SIG-M5 treated with dmso at 0.1 percent for 504 hours (cell line): ENCODE measurements around the gene PRICKLE3.
"Not testable (repeated sequence)": the region's sequence is repeated elsewhere in the genome, so short reads cannot be mapped to it uniquely, and the experiment has no call there.

Experiments
- DNase-seq: peaks from one replicate; lab custom pipeline; 2025; ENCODE audit not compliant: unreplicated experiment; lab: John Stamatoyannopoulos, UW

The PRICKLE3 gene

DNA sequence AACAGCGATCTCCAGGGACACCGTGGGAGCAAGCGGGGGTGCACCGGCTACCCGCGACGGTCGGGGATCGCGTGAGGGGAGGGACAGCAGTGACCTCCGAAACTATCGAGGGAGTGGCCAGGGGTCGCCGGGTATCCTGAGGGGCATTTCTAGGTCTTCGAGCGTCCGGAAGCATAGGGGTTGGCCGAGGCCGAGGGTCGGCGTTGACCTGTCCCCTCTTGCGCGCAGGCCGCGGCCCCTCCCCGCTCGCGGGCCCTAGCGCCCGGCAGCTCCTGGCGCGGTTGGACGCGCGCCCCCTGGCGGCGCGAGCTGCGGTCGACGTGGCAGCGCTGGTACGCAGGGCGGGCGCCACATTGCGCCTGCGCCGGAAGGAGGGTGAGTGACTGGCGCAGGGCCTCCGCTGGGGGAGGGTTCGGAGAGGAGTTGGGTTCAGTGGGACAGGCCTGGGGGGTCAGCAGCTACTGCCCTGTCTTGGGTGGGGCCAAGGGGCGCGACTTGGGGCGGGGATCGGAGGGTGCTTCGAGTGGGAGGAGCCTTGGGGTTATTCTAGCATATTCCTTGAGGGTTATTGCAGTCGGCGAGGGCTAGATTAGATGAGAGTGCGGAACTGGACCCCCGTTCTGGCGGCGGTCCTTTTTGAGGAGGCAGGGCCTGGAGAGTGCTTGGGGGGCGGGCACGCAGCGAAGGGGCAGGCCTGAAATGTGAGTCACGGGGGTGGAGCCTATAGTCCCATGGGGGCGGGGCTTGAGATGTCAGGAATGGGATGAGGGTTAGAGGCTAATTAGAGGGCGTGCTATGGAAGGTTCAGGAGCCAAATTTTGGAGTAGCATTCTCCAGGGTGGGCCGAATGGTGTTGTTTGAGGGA lies 22.4 kb downstream of the PRICKLE3 start:
- DNase-seq: peak; percentile 76

DNA sequence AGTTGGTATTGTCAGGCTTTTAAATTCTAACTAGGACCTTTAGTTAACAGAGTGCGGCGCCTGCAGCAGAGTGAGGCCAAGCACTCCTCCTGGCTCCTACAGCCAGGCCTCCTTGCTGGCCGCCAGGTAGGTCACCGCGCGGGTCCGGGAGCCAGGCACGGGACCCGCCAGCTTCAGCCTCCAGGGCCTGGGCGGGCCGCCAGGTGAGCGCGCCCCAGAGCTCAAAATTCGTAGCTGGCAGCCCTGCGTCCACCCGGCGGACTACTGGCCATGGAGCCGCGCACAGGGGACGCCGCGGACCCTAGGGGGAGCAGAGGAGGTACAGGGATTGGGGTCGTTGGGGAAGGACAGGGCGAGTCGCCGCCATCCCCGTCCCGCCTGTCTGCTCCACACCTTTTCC lies 23.6 kb downstream of the PRICKLE3 start, which contains the start of gene MAGIX:
Gene MAGIX, plus strand, starts transcription at position 139 of the 400 bp plus-strand sequence. Its CDS starts 132 bp downstream, at position 271.
- no peak for DNase-seq

DNA sequence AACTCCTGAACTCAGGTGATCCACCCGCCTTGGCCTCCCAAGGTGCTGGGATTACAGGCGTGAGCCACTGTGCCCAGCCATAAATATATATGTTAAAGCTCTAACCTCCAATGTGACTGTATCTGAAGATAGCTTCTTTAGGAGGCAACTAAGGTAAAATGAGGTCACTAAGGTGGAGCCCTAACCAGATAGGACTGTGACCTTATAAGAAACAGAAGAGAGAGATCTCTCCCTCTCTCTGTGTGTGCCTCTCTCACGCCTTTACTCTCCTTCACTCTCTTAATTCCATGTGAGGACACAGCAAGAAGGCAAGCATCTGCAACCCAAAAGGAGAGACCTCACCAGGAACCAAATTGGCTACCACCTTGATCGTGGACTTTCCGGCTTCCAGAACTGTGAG lies 24.5 kb downstream of the PRICKLE3 start:
- DNase-seq: no peak

DNA sequence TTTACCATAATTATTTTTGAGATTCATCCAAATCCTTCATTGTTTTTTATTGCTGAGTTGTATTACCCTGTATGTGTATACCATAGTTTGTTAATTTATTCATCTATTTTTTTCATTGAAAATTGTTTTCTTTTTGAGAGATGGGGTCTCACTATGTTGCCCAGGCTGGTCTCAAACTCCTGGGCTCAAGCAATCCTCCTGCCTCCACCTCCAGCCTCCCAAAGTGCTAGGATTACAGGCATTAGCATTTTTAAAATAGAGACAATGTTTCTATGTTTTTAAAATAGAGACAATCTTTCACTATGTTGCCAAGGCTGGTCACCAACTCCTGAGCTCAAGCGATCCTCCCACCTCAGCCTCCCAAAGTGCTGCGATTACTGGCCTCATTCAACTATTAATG lies 25.3 kb downstream of the PRICKLE3 start:
- DNase-seq: no peak

DNA sequence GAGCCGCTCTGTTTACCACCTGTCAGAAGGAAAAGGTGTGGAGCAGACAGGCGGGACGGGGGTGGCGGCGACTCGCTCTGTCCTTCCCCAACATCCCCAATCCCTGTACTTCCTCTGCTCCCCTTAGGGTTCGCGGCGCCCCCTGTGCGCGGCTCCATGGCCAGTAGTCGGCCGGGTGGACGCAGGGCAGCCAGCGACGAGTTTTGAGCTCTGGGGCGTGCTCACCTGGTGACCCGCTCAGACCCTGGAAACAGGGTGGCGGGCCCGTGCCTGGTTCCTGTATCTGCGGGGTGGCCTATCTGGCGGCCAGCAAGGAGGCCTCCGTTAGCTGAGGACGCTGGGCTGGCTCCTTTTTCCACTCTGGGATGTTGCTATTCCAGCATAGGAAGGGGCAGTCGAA lies 29.0 kb downstream of the PRICKLE3 start:
- no peak for DNase-seq

DNA sequence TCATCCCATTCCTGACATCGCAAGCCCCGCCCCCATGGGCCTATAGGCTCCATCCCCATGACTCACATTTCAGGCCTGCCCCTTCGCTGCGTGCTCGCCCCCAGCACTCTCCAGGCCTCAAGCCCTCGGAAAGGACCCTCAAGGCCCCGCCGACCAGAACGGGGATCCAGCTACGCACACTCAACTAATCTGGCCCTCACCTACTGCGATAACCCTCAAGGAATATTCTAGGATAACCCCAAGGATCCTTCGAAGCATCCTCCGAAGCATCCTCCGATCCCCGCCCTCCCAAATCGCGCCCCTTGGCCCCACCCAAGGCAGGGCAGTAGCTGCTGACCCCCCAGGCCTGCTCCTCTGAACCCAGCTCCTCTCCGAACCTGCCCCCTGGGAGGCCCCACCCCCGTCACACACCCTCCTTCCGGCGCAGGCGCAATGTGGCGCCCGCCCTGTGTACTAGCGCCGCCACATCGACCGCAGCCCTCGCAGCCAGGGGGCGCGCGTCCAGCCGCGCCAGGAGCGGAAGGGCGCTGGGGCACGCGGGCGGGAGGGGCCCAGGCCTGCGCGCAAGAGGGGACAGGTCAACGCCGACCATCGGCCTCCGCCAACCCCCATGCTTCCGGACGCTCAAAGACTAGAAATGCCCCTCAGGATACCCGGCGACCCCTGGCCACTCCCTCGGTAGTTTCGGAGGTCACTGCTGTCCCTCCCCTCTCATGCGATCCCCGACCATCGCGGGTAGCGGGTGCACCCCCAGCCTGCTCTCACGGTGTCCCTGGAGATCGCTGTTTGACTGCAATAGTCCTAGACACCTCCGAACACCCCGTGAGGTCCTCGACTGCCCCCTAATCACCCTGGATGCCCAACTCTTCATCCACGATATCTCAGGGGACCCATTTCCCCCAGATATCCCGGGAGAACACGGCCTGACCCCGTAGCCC lies 30.0 kb downstream of the PRICKLE3 start:
- DNase-seq: peak; percentile 67

DNA sequence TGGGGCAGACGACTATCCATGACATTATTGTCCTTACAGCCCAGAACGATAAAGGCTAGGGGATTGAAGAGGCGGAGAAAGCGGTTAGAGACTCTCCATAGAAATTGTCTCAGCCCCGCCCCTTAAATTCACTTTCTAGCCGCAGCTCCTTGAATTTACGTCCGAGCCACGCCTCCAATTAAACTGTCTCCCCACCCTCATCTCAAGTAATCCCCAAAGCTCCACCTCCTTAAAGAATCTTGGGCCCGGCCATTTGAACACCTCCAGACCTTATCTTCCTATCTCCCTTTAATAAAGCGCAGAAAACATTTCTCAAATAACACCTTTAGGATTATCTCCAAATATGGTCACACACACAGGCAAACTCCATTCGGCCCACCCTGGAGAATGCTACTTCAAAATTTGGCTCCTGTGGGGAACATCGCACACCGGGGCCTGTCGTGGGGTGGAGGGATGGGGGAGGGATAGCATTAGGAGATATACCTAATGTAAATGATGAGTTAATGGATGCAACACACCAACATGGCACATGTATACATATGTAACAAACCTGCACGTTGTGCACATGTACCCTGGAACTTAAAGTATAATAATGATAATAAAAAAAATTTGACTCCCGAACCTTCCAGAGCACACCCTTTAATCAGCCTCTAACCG lies 30.8 kb downstream of the PRICKLE3 start:
- peak; percentile 40 for DNase-seq

DNA sequence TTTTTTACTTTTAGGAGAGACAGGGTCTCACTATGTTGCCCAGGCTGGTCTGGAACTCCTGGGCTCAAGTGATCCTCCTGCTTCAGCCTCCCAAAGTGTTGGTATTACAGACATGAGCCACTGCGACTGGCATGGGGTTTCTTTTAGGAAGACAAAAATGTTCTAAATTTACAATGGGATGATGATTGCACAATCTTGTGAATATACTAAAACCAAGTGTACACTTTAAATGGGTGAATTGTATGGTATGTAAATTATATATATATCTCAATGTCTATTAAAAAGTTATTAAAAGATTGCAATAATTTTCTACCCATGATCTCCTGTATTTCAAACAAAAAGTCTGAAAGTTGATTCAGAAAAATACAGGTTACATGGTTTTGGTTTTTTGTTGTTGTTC lies 32.7 kb downstream of the PRICKLE3 start:
- DNase-seq: no peak

DNA sequence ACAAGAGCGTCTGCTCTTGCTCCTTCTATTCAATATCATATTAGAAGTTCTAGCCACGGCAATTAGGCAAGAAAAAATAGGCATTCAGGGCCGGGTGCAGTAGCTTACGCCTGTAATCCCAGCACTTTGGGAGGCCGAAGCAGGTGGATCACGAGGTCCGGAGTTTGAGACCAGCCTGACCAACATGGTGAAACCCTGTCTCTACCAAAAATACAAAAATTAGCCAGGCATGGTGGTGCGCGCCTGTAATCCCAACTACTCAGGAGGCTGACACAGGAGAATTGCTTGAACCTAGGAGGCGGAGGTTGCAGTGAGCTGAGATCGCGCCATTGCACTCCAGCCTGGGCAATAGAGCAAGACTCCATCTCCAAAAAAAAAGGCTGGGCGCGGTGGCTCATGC lies 36.9 kb downstream of the PRICKLE3 start:
- not testable (repeated sequence) for DNase-seq

DNA sequence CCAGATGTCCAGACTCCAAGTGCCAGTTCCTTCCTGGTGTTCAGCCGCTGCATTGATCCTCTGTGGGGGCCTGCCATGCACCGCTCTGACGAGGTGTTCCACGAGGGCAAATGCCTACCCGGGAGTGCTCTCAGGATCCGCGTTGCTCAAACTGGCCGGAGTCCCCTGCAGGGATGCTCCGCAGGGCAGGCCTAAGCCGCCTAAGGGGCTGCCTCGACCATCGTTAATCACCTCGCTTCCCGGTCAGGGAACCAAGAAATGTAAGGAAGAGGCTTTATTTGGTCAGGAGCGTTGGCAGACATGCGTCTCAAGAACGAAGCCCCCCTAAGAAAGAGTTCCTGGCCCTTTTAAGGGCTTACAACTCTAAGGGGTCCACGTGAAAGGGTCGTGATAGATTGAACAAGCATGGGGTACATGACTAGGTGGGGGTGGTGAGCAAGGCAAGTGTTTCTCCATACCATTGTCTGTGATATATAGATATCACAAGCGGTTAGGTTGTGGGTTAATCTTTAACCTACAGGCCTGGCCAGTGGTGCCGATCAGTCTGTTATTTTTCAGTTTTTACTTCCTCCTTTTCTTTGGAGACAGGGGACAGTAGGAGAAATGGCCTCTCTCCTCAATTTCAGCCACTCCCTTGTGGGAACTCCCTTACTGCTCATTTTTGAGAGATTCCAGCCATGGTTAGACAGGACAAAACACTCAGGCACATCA lies 37.6 kb downstream of the PRICKLE3 start:
- not testable (repeated sequence) for DNase-seq

DNA sequence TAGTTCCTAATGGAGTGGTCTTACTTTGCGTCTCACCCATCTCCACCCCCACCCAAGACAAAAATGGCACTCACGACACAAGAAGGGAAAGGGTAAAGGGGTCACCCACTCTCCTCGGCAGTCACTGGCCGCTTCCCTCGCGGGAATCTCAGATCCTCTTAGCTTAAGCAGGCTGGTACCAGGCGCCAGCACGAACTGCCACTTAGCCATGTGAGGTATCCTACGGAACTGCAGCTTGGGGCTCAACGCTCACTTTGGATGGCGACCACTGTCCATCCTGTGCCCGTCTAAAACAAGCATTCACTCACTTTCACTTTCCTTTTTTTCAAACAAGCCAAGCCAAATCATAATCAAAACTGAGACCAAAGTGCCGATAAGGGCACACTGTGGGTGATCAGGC lies 38.2 kb downstream of the PRICKLE3 start:
- DNase-seq: no peak

DNA sequence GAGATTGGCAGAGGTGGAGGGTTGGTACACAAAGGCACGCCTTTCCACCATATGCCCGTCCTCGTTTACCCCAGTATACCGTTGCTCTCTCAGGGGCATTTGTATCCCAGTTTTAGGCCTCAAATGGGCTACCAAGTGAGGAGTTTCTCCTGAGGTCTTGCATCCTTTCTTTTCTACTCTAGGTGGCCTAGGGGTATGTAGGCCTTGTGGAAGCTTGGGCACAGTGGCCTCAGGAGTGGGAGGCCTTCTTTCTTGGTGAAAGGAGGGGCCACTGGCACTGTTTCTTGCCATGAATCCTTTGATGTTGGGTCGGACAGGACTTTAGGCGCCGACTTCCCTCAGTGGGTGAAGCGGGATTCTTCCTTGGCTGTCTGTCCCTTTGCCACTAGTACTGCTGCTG lies 38.9 kb downstream of the PRICKLE3 start:
- no peak for DNase-seq

DNA sequence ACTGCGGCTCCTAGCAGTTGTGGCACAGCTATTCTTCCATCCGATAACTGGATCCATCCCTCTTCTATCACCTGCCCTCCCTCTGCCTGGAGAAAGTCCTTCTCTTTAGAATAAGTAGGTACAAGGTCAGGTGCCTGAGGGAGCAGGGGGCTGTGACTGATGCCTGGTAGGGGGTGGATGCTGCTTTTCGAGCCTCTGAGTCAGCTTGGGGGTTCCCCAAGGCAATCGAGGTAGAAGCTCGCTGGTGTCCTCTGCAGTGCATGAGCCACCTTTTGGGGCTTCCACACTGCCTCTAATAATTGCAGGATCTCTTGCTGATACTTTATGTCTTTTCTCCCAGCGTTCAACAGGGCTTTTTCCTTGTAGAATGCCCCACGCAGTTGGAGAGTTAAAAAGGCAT lies 43.0 kb downstream of the PRICKLE3 start:
- not testable (repeated sequence) for DNase-seq

DNA sequence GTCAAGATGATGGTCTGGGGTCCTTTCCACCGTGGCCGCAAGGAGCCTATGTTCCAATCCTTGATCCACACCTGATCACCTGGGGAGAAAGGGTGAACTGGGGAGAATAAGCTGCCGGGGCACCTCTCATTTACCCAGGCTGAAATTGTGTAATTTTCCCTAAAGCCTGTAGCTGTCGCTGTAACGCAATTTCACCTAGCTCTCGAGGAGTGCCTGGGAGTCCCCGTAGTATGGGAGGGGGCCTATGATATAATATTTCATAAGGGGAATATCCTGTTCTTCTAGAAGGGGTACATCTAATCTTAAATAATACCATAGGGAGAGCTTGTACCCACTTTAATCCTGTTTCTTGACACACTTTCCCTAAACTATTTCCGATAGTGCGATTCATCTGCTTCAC lies 43.9 kb downstream of the PRICKLE3 start:
- DNase-seq: peak; percentile 34

DNA sequence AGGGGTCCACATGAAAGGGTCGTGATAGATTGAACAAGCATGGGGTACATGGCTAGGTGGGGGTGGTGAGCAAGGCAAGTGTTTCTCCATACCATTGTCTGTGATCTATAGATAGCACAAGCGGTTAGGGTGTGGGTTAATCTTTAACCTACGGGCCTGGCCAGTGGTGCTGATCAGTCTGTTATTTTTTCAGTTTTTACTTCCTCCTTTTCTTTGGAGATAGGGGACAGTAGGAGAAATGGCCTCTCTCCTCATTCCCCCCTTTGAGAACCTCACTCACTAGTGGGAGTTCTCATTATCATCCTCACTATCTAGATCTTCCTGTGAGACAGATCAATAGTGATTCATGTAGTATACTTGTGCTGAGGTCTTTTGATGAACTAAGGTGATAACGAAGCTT lies 46.5 kb downstream of the PRICKLE3 start:
- no peak for DNase-seq

DNA sequence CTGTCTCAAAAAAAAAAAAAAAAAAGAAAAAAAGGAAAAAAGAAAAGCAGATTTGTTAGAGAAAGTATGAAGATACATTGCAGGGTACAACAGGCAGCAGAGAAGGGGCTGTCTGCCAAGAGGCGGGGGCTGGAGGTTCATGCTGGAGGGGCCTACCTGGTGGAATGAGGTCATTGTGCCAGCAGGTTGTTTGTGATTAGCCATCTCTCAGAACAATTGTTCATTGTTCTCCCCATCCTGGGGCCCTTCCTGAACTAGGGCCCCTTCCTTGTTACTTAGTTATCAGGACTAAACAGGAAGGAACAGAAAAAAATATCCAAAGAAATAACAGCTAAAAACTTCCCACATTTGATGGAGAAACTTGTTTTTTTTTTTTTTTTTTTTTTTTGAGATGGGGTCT lies 48.7 kb downstream of the PRICKLE3 start:
- DNase-seq: no peak

DNA sequence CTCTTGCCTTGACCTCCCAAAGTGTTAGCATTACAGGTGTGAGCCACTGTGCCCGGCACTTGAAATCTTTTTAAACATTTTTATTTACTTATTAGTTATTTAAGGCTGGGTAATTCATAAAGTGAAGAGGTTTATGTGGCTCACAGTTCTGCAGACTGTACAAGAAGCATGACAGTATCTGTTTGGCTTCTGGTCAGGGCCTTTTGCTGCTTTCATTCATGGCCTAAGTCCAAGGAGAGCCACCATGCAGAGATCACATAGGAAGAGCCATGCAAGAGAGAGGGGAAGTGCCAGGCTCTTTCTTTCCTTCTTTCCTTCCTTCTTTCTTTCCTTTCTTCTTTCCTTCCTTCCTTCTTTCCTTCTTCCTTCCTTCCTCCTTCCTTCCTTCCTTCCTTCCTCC lies 52.4 kb downstream of the PRICKLE3 start:
- DNase-seq: no peak

DNA sequence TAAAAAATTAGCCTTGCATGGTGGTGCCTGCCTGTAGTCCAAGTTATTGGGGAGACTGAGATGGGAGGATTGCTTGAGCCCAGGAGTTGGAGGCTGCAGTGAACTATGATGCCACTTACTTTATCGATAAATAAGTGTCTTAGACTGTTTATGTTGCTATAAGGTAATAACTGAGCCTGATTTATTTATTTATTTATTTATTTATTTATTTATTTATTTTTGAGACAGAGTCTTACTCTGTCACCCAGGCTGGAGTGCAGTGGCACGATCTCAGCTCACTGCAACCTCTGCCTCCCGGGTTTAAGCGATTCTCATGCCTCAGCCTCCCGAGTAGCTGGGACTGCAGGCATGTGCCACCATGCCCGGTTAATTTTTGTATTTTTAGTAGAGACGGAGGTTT lies 53.9 kb downstream of the PRICKLE3 start:
- DNase-seq: not testable (repeated sequence)

DNA sequence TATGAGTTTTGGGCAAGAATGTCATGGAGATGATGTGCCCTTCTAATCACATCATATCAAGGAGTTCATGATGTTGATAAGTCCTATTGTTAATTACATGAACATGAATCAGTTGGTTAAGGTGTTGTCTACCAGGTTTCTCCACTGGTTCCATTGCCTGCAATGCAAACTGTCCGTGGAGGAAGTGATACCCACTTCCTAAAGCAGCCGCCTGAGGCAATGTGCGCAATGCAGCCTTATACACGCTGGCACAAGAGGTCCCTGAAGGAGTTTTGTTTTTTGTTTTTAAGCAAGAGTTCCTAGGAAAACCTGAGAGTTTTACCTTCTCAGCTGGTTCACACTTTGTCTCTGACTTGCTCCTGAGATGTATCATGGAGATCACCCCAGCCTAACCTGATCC lies 56.7 kb downstream of the PRICKLE3 start:
- peak; percentile 47 for DNase-seq

DNA sequence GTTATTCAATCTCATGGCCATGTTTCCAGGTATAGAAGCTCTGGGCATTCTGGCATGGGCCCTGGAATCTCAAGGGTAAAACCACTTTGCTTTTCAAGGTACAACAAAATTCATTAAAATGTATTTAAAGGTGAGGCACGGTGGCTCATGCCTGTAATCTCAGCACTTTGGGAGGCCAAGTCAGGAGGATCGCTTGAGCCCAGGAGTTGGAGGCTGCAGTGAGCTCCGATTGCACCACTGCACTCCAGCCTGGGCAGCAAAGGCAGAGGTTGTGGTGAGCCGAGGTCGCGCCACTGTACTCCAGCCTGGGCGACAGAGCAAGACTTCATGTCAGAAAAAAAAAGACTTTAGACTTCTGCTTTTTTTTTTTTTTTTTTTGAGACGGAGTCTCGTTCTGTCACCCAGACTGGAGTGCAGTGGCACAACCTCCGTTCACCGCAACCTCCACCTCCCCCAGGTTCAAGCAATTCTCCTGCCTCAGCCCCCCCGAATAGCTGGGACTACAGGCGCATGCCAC lies 58.4 kb downstream of the PRICKLE3 start:
- peak; percentile 36 for DNase-seq
